GM12891 (cell line): ENCODE data around the gene SOD2.
"Not testable (repeated sequence)": the region's sequence is repeated elsewhere in the genome, so short reads cannot be mapped to it uniquely, and the experiment has no call there.

Source experiments
- PAX5 ChIP-seq: IDR thresholded peaks from 2 replicates; pipeline ENCODE4 v1.6.1; 2011; ENCODE audit warnings: low read length, moderate library complexity, mild to moderate bottlenecking; ENCODE audit not compliant: insufficient read depth, severe bottlenecking
- POLR2A ChIP-seq: IDR thresholded peaks from 2 replicates; pipeline ENCODE4 v1.6.1; 2011; ENCODE audit warnings: low read depth, low read length, control low read depth
- POLR2AphosphoS5 ChIP-seq: IDR thresholded peaks from 2 replicates; pipeline ENCODE4 v1.6.1; 2011; ENCODE audit warnings: low read depth, low read length, control low read depth
- POU2F2 ChIP-seq: IDR thresholded peaks from 2 replicates; pipeline ENCODE4 v1.6.1; 2011; ENCODE audit warnings: low read depth, mild to moderate bottlenecking, control low read depth, low read length, moderate library complexity
- SPI1 ChIP-seq: IDR thresholded peaks from 2 replicates; pipeline ENCODE4 v1.6.1; 2011; ENCODE audit warnings: low read depth, low read length, control low read depth
- TAF1 ChIP-seq: IDR thresholded peaks from 2 replicates; pipeline ENCODE4 v1.6.1; 2011; ENCODE audit warnings: low read depth, low read length, control low read depth

DNA sequence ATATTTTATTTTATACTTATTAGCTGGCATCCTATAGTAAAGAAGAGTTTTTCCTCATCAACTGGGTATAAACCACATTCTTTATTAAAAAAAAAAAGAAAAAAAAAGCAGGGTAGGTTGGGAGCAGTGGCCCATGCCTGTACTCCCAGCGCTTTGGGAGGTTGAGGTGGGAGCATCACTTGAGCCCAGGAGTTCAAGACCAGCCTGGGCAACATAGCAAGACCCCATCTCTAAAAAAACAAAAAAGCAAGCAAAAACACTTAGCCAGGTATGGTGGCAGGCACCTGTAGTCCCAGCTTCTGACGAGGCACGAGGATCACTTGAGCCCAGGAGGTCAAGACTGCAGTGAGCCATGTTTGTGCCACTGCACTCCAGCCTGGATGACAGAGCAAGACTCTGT lies 28.9 kb upstream of the SOD2 start:
- TF ChIP-seq POLR2AphosphoS5, POLR2A, TAF1, SPI1, POU2F2, PAX5: not testable (repeated sequence)
